ENCODE results near the gene LRP5.
A peak's percentile ranks its signal among the peaks of the same experiment; 100 is the strongest.
"Not testable (repeated sequence)": the region's sequence is repeated elsewhere in the genome, so short reads cannot be mapped to it uniquely, and the experiment has no call there.

LRP5 gene

DNA sequence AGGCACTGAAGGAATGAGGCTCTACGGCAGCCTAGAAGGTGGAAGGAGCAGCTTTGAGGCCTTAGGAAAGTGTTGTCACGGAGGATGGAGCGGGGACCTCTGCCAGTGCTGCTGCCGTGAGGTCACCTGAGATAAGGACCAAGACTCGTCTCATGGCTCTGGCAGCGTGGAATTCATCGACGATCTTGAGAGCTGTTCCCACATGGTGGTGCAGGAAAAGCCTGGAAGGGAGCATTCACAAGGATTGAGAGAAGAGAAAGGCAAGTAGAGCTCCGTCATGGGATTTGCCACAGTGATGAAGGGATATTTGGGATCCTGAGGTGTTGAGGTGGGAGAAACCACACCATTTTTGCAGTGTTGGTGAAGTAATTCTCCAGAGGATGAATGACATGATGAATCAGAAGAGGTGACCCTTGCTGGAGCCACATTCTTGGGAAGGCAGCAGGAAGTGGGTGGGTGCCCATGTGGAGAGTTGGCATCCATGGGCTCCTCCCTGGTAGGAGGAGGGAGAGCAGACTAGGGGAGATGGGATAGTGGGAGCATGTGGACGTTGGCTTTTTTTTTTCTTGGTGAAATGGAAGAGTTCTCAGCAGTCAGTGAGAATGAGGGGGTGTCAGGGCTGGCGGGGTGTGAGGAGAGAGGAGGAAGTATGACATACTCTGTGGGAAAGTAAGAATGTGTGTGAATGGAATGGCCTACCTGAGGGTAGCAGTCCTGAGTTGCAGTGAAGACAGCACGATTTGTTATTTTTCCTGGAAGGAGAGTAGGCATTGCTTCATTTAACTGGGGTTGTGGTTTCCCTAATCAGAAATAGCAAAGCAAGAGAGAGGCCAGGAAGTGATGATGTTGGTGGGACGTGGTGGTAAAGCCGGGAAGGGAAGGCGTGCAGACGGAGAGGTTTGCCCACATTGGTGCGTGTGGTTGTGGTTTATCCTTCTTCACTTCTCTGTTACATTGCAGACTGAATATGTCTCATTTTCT is 159.3 kb downstream of the LRP5 start:
- peak; percentile 71 for DNase-seq

DNA sequence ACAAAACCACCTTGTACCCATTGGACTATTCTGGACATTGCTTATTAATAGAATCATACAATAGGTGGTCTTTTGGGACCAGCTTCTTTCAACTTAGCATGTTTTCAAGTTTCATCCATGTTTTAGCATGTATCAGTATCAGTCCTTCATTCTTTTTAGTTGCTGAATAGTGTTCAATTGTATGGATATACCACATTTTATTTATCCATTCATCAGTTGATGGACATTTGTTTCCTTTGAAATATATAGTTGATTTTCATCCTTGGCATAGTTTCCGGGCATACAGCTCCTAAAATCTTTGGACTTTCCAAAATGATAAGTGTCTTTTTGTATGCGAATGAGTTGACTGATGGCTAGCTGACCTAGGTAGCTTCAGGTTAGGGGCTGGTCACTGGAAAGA is 160.4 kb downstream of the LRP5 start:
- DNase-seq = no peak

DNA sequence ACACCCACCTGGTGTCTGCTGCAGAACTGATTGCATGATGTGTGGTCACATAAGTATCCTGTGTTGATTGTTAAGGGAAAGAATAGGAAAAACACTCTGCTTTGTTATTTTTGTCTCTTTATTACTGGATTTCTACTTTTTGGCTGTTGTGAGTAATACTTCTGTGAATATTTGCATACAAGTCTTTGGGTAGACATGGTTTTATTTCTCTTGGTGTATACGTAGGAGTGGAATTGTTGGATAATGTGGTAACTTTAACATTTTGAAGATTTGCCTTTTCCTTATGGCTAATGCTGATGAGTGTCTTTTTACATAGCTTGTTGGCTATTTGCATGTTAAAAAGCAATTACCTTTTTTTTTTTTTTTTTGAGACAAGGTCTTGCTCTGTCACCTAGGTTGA is 161.3 kb downstream of the LRP5 start:
- no peak for DNase-seq

DNA sequence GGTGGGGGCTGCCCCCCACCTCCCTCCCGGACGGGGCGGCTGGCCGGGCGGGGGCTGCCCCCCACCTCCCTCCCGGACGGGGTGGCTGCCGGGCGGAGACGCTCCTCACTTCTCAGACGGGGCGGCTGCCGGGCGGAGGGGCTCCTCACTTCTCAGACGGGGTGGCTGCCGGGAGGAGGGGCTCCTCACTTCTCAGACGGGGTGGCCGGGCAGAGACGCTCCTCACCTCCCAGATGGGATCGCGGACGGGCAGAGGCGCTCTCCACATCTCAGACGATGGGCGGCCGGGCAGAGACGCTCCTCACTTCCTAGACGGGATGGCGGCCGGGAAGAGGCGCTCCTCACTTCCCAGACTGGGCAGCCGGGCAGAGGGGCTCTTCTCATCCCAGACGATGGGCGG is 163.2 kb downstream of the LRP5 start:
- DNase-seq = not testable (repeated sequence)

DNA sequence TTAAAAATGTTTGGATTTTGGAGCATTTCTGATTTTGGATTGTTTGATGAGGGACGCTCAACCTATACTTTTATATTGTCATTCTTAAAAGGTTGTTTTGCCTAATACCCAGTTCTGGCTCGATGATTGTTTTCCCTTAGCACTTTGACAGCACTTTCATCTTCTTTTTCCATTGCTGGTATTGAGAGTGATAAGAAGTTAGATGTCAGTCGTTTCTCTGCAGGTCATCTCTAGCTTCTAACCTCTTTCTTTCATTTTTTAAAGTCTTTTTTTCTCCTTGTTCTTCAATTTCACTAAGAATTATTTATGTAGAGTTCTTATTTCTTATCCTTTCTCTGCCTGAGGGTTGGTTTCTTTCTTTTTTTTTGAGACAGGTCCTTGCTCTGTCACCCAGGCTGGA is 167.0 kb downstream of the LRP5 start:
- DNase-seq = no peak

DNA sequence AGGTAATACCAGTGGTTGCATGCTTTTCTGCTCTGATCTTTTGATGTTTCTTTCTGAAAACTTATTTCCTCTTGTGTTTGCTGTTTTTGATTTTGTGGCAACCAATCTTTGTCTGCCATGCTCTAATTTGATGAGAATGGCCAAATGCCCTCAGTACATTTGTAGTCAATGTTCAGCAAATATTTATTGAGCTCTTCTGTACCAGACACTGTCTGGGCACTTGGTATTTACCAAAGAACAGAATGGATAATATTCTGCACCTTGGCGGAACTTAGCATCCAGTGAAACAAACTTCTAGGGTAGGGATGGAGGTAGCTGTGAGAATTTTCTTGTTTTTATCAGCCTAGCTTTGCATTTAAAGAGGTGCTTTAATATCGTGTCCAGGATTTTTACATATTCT is 167.8 kb downstream of the LRP5 start:
- DNase-seq = no peak

DNA sequence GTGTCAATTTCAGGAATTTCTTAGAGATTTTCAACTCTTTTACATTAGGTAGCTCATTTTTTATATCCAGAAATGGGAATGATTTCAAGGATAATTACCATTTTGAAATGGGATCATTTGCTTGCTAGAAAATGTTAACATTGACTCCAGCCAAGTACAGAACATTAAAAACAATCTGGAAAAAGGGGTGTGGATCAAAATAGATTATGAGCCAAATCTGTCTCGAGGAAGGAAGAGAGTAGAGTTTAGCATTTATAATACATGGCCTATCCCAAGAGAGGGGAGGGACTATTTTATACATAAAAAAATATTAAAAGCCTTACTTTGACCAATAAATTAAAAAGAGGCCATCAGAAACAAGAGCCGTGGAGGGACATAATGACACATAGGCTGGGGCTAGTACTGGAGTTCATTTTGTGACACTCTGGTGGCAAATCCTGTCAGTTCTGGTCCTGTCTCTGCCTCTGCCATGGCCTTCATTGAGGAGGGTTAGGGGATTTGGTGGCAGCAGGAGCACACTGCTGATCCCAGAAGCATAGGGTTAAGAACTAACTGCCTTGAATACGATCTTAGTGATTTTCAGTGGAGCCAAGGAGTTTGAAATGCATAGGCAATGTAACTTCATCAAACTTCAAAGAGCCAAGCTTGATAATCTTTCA is 168.6 kb downstream of the LRP5 start:
- DNase-seq = no peak

DNA sequence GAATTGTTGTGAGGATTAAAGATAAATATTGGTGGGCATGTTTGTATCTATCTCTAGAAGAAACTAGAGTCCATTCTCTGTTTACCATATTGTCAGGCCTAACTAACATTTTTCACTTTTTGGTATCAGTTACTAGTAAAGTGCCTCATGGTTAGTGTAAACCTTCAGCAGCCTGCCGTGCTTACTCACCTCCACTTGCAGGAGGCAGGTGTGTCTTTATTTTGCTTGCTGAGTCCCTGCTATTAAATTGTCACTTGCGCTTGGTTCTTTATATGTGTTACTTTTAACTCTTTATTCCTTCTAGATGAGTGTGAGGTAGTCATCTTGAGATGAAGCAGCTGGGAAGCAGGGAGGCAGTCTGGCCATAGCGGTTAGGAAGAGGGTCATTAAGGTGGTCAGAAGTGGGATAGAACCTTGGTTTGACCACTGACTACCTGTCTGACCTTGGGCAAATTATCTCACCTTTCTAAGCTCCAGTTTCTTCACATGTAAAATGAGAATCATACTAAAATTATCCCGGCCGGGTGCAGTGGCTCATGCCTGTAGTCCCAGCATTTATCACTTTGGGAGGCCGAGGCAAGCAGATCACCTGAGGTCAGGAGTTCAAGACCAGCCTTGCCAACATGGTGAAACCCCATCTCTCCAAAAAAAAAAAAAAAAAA is 169.3 kb downstream of the LRP5 start:
- no peak for DNase-seq

DNA sequence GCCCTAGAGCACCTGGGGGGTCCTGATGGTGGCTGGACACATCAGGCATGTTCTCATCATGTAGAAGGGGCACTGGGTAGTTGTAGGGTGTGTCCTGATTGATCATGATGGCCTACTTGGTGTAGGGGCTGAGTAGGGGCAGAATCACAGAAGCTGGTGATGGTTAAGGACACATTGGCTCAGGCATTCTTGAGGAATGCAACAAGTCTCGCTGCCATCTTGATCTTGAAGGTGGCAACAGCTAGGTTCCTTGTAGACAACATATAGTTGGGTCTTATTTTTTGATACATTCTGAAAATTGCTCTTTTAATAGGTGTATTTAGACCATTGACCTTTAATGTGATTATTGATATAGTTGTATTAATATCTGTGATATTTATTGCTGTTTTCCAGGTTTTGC is 176.2 kb downstream of the LRP5 start:
- DNase-seq = no peak

DNA sequence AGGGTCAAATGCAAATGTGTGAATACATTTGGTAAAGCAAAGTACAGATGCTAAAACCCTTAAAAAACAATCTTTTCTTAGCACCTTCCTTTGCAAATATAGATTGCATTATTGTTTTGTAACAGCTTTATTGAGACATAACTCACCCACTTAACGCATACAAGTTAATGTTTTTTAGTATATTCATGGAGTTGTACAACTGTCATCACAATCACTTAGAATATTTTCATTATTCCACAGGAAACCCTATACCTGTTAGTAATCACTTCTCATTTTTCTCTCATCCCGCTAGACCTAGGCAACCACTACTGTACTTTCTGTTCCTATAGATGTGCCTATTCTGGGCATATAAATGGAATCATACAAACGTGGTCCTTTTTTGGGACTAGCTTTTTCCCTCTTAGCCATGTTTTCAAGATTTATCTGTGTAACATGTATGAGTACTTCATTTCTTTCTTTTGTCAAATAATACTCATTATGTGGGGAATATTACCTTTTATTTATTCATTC is 182.9 kb downstream of the LRP5 start:
- DNase-seq = no peak

DNA sequence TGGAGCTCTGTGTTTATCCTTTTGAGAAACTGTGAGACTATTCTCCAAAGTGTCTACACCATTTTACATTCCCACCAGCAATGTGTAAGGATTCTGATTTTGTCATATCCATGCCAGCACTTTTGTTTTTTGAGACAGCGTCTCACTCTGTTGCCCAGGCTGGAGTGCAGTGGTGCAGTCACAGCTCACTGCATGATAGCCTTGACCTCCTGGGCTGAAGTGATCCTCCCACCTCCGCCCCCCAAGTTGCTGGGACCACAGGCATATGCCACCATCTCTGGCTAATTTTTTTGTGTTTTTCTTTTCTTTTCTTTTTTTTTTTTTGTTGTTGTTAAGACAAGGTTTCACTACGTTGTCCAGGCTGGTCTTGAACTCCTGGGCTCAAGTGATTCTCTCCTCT is 183.5 kb downstream of the LRP5 start:
- DNase-seq = no peak

DNA sequence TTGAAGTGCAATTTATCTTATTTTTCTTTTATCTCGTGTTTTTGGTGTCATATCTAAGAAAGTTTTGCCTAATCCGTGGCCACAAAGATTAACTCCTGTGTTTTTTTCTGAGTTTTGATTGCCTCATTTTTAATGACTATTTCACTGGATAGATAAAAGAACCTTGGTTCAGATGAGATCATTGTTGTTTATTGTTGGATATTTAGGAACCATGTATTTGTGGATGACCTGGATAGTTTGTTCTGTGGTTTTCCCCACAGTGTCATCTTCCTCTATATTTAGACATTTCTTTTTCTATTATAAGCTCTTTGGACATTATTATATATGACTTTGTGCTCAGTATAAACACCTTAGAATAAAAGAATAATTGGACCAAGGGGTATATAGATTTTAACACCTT is 185.4 kb downstream of the LRP5 start:
- DNase-seq = no peak

DNA sequence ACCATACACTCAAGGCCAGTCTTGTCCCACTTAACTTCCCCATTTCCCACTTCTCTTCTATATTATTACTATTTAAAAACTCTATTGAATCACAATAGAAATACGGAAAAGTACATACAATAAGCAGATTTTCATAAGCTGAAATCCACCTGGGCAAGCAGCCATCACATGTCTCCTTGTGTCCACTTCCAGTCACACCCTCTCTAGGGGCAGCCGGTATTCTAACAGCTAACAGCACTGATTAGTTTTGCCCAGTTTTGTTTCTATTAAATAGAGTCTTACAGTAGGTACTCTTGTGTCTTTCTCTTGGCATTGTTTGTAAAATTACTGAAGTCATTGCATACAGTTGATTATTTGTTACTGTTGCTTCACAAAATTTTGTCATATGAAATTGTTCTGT is 185.9 kb downstream of the LRP5 start:
- no peak for DNase-seq

Data from activated CD4-positive, alpha-beta T cell treated with anti-CD3 and anti-CD28 coated beads for 48 hours (primary cell).